Measurements from ENCODE around the gene NAGA. TPM values are rescaled to one million over a fixed set of nuclear protein-coding genes. Genes with fewer than 3 reads are reported as not detected.

Gene NAGA
- total RNA-seq, 4 donors from 2014 or later = 13.1 to 26.2 (median 17.3) TPM

GRCh38 chr22:42022162-42022847 lies 48.3 kb downstream of the NAGA start:
- no peak overlapping the region for H3K4me3 ChIP-seq (ENCODE audit: low read depth, poor library complexity, severe bottlenecking)
- 64 to 65% methylated on average over 2 of the region's 2 CpGs for WGBS, 2 donors
- no peak for DNase-seq (ENCODE audit: low spot score in 2 of 2)
- TF ChIP-seq, protein P1, sequence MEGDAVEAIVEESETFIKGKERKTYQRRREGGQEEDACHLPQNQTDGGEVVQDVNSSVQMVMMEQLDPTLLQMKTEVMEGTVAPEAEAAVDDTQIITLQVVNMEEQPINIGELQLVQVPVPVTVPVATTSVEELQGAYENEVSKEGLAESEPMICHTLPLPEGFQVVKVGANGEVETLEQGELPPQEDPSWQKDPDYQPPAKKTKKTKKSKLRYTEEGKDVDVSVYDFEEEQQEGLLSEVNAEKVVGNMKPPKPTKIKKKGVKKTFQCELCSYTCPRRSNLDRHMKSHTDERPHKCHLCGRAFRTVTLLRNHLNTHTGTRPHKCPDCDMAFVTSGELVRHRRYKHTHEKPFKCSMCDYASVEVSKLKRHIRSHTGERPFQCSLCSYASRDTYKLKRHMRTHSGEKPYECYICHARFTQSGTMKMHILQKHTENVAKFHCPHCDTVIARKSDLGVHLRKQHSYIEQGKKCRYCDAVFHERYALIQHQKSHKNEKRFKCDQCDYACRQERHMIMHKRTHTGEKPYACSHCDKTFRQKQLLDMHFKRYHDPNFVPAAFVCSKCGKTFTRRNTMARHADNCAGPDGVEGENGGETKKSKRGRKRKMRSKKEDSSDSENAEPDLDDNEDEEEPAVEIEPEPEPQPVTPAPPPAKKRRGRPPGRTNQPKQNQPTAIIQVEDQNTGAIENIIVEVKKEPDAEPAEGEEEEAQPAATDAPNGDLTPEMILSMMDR (IDR thresholded peaks at IDR 0.05) = no peak
- no peak for TF ChIP-seq POLR2A (IDR thresholded peaks at IDR 0.05)
- intact Hi-C loops (cut with DNase I; ENCODE audit: low total_unique reads) = no loop called here

DNA sequence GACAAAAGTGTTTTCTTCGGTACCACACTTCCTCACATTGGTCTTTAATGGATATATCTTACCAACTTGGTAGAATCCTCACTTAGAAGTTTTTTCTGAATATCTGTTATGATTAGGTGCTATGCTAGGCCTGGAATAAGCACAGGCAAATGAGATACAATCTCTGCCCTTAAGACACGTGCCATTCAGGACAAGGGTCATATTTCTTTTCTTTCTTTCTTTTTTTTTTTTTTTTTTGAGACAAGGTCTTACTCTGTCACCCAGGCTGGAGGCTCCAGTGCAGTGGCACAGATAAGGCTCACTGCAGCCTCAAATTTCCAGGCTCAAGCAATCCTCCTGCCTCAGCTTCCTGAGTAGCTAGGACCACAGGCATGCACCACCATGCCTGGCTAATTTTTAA lies 49.0 kb downstream of the NAGA start:
- WGBS, 2 donors = 92 to 93% methylated on average over 2 of the region's 2 CpGs
- intact Hi-C loops (cut with DNase I; ENCODE audit: low total_unique reads) = no loop called here

DNA sequence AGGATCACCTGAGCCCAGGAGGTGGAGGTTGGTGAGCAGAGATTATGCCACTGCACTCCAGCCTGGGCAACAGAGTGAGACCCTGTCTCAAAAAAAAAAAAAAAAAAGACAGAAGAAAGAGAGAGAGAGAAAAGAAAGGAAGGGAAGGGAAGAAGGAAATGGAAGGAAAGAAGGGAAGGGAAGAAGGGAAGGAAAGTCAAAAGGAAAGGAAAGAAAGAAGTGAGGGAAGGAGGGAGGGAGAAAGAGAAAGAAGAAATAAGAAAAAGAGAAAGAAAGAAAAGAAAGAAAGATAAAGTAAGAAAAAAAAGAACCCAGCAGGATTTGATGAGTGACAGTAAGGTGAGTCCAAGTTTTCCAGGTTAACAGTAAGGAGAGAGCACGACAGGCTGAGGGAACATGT lies 52.4 kb downstream of the NAGA start:
- TF ChIP-seq, protein P1 (IDR thresholded peaks at IDR 0.05) = no peak
- TF ChIP-seq POLR2A (IDR thresholded peaks at IDR 0.05) = no peak
- DNase-seq (ENCODE audit: low spot score in 2 of 2) = no peak
- no peak overlapping the region for H3K4me3 ChIP-seq (ENCODE audit: low read depth, poor library complexity, severe bottlenecking)
- intact Hi-C loops (cut with DNase I; ENCODE audit: low total_unique reads) = no loop called here
- 55 to 63% methylated on average over 1 of the region's 1 CpG for WGBS, 2 donors

More for the DNA sequence above, 49.0 kb downstream of the NAGA start:
- no peak overlapping the region for H3K4me3 ChIP-seq (ENCODE audit: low read depth, poor library complexity, severe bottlenecking)
- TF ChIP-seq POLR2A (IDR thresholded peaks at IDR 0.05) = no peak
- TF ChIP-seq, protein P1 (IDR thresholded peaks at IDR 0.05) = no peak
- DNase-seq (ENCODE audit: low spot score in 2 of 2) = no peak

- 67 to 78% methylated on average over 10 of the region's 10 CpGs for WGBS, 2 donors
- no peak overlapping the region for H3K4me3 ChIP-seq (ENCODE audit: low read depth, poor library complexity, severe bottlenecking)
- intact Hi-C loops (cut with DNase I; ENCODE audit: low total_unique reads) = no loop called here
- no peak for DNase-seq (ENCODE audit: low spot score in 2 of 2)
- TF ChIP-seq POLR2A (IDR thresholded peaks at IDR 0.05) = no peak
- TF ChIP-seq, protein P1 (IDR thresholded peaks at IDR 0.05) = no peak
Observed at GRCh38 chr22:42016111-42016510, 54.5 kb downstream of the NAGA start.

- intact Hi-C loops (cut with DNase I; ENCODE audit: low total_unique reads) = no loop called here
- 74 to 80% methylated on average over 4 of the region's 4 CpGs for WGBS, 2 donors
- DNase-seq (ENCODE audit: low spot score in 2 of 2) = no peak
- H3K4me3 ChIP-seq (ENCODE audit: low read depth, poor library complexity, severe bottlenecking) = no peak overlapping the region
- TF ChIP-seq POLR2A (IDR thresholded peaks at IDR 0.05) = no peak
- TF ChIP-seq, protein P1 (IDR thresholded peaks at IDR 0.05) = no peak
Observed at GRCh38 chr22:42013385-42013784, 57.2 kb downstream of the NAGA start.

DNA sequence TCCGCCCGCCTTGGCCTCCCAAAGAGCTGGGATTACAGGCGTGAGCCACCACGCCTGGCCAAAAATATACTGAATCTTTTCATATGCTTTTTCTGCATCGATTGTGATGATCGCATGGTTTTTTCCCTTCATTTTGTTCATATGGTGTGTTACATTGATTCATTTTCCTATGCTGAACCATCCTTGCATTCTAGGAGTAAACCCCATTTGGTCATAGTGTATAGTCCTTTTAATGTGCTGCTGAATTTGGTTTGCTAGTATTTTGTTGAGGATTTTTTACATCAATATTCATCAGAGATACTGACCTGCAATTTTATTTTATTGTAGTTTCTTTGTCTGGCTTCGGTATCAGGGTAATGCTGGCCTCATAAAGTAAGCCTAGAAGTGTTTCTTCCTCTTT lies 59.8 kb downstream of the NAGA start:
- no peak for TF ChIP-seq POLR2A (IDR thresholded peaks at IDR 0.05)
- TF ChIP-seq, protein P1 (IDR thresholded peaks at IDR 0.05) = no peak
- 89 to 97% methylated on average over 7 of the region's 7 CpGs for WGBS, 2 donors
- no peak overlapping the region for H3K4me3 ChIP-seq (ENCODE audit: low read depth, poor library complexity, severe bottlenecking)
- intact Hi-C loops (cut with DNase I; ENCODE audit: low total_unique reads) = no loop called here
- DNase-seq (ENCODE audit: low spot score in 2 of 2) = no peak
